Measurements from ENCODE around the gene AP5Z1.

- TF ChIP-seq CTCF (IDR thresholded peaks at IDR 0.05; ENCODE audit: low read depth, low read length) = no peak
- TF ChIP-seq POLR2A (IDR thresholded peaks at IDR 0.05; ENCODE audit: extremely low read depth, insufficient read length) = no peak
- no peak for TF ChIP-seq MAX (IDR thresholded peaks at IDR 0.05; ENCODE audit: low read depth, low read length)
- no peak for TF ChIP-seq MYC (IDR thresholded peaks at IDR 0.05; ENCODE audit: low read depth, low read length)
Measured at GRCh38 chr7:4798706-4799235, 23.3 kb downstream of the AP5Z1 start.

All from NB4 (cell line).